ENCODE results near the gene PTX4. TPM values are rescaled to one million over a fixed set of nuclear protein-coding genes. Genes with fewer than 3 reads are reported as not detected.

Gene PTX4
- total and polyA plus RNA-seq, 2 donors (not counting 3 experiments of a cell fraction or from before 2014, with no cell fraction given) = 0.31 TPM; not detected in 1

DNA sequence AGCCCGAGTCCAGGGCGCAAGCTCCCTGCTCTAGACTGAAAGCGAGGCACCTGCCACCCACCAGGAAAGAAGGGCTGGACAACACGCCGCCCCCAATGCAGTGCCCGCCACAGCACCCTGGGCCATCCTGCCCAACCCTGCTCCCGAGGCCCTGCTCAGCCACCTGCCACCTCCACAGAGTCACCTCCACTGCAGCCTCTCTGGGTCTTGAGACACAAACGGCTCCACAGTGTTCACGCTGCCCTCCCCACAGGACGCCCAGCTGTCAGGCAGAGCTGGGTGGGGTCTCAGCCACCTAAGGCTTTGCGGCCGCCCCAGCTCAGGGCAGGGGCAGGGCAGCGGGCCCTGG lies 23.2 kb downstream of the PTX4 start:
- Histone ChIP-seq H3K9me1 (replicated peaks; ENCODE audit: control insufficient read depth, extremely low read depth, insufficient read depth, low read length) (no peaks in the 10 kb centered on the region), H3K79me2 (ENCODE audit: control insufficient read depth, insufficient read depth, low read length) (peaks cover 12% of the 10 kb centered on the region), H3K4me1 (ENCODE audit: control insufficient read depth, extremely low read depth, insufficient read depth, low read length) (no peaks in the 10 kb centered on the region), H3K9me3 (replicated peaks; ENCODE audit: control insufficient read depth, insufficient read depth, low read length) (no peaks in the 10 kb centered on the region), H3K27ac (ENCODE audit: insufficient read depth, low read depth, low read length) (no peak overlapping the region), H2AFZ (ENCODE audit: low read depth, low read length) (no peak overlapping the region), H3K9ac (replicated peaks; ENCODE audit: extremely low read depth, insufficient read depth, low read length) (no peak overlapping the region), H4K20me1 (replicated peaks; ENCODE audit: control insufficient read depth, extremely low read depth, insufficient read depth, low read length) (no peaks in the 10 kb centered on the region), H3K36me3 (ENCODE audit: control insufficient read depth in 2 of 2, extremely low read depth in 1 of 2, insufficient read depth in 2 of 2, low read length in 2 of 2) (peaks cover 0 to 12% of the 10 kb centered on the region in 2 experiments), H3K27me3 (ENCODE audit: control insufficient read depth in 2 of 2, insufficient read depth in 2 of 2, low read length in 2 of 2) (no peaks in the 10 kb centered on the region), H3K4me3 (replicated peaks in 1 of 3; ENCODE audit: insufficient read depth in 1 of 3, low read depth in 1 of 3, low read length in 3 of 3) (no peak overlapping the region), H3K4me2 (ENCODE audit: insufficient read depth, low read length) (no peak overlapping the region)
- TF ChIP-seq FOS (IDR thresholded peaks at IDR 0.05; ENCODE audit: borderline replicate concordance, insufficient read depth, low read length) = no peak
- no peak for TF ChIP-seq EZH2 (IDR thresholded peaks at IDR 0.05; ENCODE audit: borderline replicate concordance, low read depth, low read length, severe bottlenecking)
- TF ChIP-seq GATA2 (IDR thresholded peaks at IDR 0.05; ENCODE audit: insufficient read depth, insufficient read length, low read depth, low read length) = no peak
- TF ChIP-seq MYC (IDR thresholded peaks at IDR 0.05; ENCODE audit: low read depth, low read length) = no peak
- TF ChIP-seq POLR2A (IDR thresholded peaks at IDR 0.05; ENCODE audit: low read depth, low read length) = no peak
- no peak for TF ChIP-seq POLR2AphosphoS5 (IDR thresholded peaks at IDR 0.05; ENCODE audit: insufficient read depth, low read depth, low read length)
- TF ChIP-seq, protein P1, sequence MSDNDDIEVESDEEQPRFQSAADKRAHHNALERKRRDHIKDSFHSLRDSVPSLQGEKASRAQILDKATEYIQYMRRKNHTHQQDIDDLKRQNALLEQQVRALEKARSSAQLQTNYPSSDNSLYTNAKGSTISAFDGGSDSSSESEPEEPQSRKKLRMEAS (IDR thresholded peaks at IDR 0.05; ENCODE audit: insufficient read depth, insufficient read length) = no peak
- TF ChIP-seq JUN (IDR thresholded peaks at IDR 0.05; ENCODE audit: borderline replicate concordance, insufficient read depth, insufficient read length, low read depth) = no peak
- TF ChIP-seq, protein P2, sequence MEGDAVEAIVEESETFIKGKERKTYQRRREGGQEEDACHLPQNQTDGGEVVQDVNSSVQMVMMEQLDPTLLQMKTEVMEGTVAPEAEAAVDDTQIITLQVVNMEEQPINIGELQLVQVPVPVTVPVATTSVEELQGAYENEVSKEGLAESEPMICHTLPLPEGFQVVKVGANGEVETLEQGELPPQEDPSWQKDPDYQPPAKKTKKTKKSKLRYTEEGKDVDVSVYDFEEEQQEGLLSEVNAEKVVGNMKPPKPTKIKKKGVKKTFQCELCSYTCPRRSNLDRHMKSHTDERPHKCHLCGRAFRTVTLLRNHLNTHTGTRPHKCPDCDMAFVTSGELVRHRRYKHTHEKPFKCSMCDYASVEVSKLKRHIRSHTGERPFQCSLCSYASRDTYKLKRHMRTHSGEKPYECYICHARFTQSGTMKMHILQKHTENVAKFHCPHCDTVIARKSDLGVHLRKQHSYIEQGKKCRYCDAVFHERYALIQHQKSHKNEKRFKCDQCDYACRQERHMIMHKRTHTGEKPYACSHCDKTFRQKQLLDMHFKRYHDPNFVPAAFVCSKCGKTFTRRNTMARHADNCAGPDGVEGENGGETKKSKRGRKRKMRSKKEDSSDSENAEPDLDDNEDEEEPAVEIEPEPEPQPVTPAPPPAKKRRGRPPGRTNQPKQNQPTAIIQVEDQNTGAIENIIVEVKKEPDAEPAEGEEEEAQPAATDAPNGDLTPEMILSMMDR (IDR thresholded peaks at IDR 0.05; ENCODE audit: extremely low read depth in 1 of 2, insufficient read depth in 1 of 2, low read depth in 1 of 2, low read length in 2 of 2) = no peak
- dilution Hi-C loops (cut with MboI; ENCODE audit: extremely low pct_ligation_motif_present, low sequenced_read_pairs) = no loop called here
- no TSS peak for BruUV-seq (replicated peaks)
- FAIRE-seq (no peak), DNase-seq (ENCODE audit: low read depth, low spot score) (no peak)
- ChIA-PET CTCF (no interaction called here), POLR2A (no interaction called here)
- intact Hi-C loops (cut with micrococcal nuclease) = no loop called here

Measured in endothelial cell of umbilical vein (primary cell).